BLaER1 treated with 17β-estradiol and CSF1 and Interleukin-3, amounts not matched to agents 10 nM and 100 nM (cell line): ENCODE data around the gene RAPSN.
"Not testable (repeated sequence)": the region's sequence is repeated elsewhere in the genome, so short reads cannot be mapped to it uniquely, and the experiment has no call there.

Experiments used
- H3K27ac ChIP-seq, 11 experiments: shearing (Covaris generic); formaldehyde crosslinking; 2 replicates each; pipeline ENCODE4 v1.8.1; 2022
- H3K27me3 ChIP-seq, 11 experiments: shearing (Covaris generic); formaldehyde crosslinking; 2 replicates each; pipeline ENCODE4 v1.8.1; 2022
- H3K36me3 ChIP-seq, 11 experiments: shearing (Covaris generic); formaldehyde crosslinking; 2 replicates each; pipeline ENCODE4 v1.8.1; 2022
- H3K4me1 ChIP-seq, 10 experiments: shearing (Covaris generic); formaldehyde crosslinking; 2 replicates each; pipeline ENCODE4 v1.8.1; 2022
- H3K4me2 ChIP-seq, 11 experiments: shearing (Covaris generic); formaldehyde crosslinking; 2 replicates each; pipeline ENCODE4 v1.8.1; 2022
- H3K4me3 ChIP-seq, 10 experiments: shearing (Covaris generic); formaldehyde crosslinking; 2 replicates each; pipeline ENCODE4 v1.8.1; 2022
- H3K9ac ChIP-seq, 11 experiments: shearing (Covaris generic); formaldehyde crosslinking; 2 replicates each; pipeline ENCODE4 v1.8.1; 2022
- H3K9me3 ChIP-seq, 11 experiments: shearing (Covaris generic); formaldehyde crosslinking; replicated peaks in 1 of 11; 2 replicates each; pipeline ENCODE4 v1.8.1; 2022
- H4K20me1 ChIP-seq, 11 experiments: shearing (Covaris generic); formaldehyde crosslinking; 2 replicates each; pipeline ENCODE4 v1.8.1; 2022
- Cebpa-rat ChIP-seq, 11 experiments: shearing (Covaris generic); IDR thresholded peaks; 2 replicates each; pipeline ENCODE4 v1.8.1; 2022

The RAPSN gene

DNA sequence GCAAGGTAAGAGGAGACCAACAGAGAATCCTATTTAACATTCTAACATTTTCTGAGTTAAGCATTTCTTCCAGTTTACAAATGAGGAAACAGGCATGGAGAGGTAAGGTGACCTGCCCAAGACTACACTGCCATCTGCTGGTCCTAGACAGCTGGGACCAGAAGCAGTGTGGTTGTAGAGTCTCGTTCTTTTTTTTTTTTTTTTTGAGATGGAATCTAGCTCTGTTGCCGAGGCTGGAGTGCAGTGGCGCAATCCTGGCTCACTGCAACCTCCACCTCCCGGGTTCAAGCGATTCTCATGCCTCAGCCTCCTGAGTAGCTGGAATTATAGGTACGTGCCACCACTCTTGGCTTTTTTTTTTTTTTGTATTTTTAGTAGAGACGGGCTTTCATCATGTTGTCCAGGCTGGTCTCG lies 5.3 kb upstream of the RAPSN start:
- H3K4me1 ChIP-seq, result peaks cover 0 to 16% (median 8%) of the 10 kb centered on the region in 10 experiments; a peak in 9 of 20 replicates
- not testable (repeated sequence) for H3K36me3 ChIP-seq, H4K20me1 ChIP-seq, H3K27ac ChIP-seq, H3K4me3 ChIP-seq, H3K27me3 ChIP-seq, H3K9me3 ChIP-seq
- peak overlapping the region in 2 of 11 experiments; percentile 14 to 15; a peak in 1 of 22 replicates for H3K9ac ChIP-seq
- peak overlapping the region in 4 of 11 experiments; percentile 4 to 21 (median 11); a peak in 3 of 22 replicates for H3K4me2 ChIP-seq
- peak in 4 of 11 experiments; percentile 27 to 56 (median 42); a peak in 3 of 22 replicates for TF ChIP-seq Cebpa-rat (IDR thresholded peaks at IDR 0.05)

DNA sequence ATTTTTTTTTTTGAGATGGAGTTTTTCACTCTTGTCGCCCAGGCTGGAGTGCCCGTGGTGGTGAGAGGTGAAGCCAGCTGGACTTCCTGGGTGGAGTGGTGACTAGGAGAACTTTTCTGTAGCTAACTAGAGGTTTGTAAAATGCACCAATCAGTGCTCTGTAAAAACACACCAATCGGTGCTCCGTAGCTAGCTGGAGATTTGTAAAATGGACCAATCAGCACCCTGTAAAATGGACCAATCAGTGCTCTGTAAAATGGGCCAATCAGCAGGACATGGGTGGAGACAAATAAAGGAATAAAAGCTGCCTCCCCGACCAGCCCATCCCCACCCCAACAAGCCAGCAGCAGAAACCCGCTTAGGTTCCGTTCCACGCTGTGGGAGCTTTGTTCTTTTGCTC lies 4.4 kb upstream of the RAPSN start:
- H3K27me3 ChIP-seq, result no peaks in the 10 kb centered on the region
- no peak overlapping the region for H3K27ac ChIP-seq
- no peak for TF ChIP-seq Cebpa-rat (IDR thresholded peaks at IDR 0.05)
- no peak overlapping the region for H3K4me2 ChIP-seq
- peaks cover 0 to under 1% (median 0%) of the 10 kb centered on the region in 11 experiments; a peak in 1 of 22 replicates for H3K36me3 ChIP-seq
- peaks cover 0 to 16% (median 8%) of the 10 kb centered on the region in 10 experiments; a peak in 9 of 20 replicates for H3K4me1 ChIP-seq
- 0 out of 22 replicates have a peak, but pooled peaks cover 0 to 2% (median 0%) of the 10 kb centered on the region in 11 experiments for H4K20me1 ChIP-seq
- no peak overlapping the region for H3K4me3 ChIP-seq
- H3K9me3 ChIP-seq, result peaks cover 0 to 5% (median 0%) of the 10 kb centered on the region in 11 experiments; a peak in 1 of 22 replicates
- no peak overlapping the region for H3K9ac ChIP-seq

- Histone ChIP-seq H3K27ac (no peak overlapping the region), H3K27me3 (no peaks in the 10 kb centered on the region), H4K20me1 (0 out of 22 replicates have a peak, but pooled peaks cover 0 to 2% (median 0%) of the 10 kb centered on the region in 11 experiments), H3K36me3 (no peaks in the 10 kb centered on the region; a peak in 1 of 22 replicates), H3K9ac (no peak overlapping the region), H3K4me2 (no peak overlapping the region), H3K9me3 (peaks cover 0 to 5% (median 0%) of the 10 kb centered on the region in 11 experiments; a peak in 1 of 22 replicates), H3K4me1 (peaks cover 0 to 16% (median 8%) of the 10 kb centered on the region in 10 experiments; a peak in 9 of 20 replicates), H3K4me3 (no peak overlapping the region)
- TF ChIP-seq Cebpa-rat (IDR thresholded peaks at IDR 0.05), result no peak
These were observed 3.1 kb upstream of the RAPSN start for GRCh38 chr11:47451990-47452389.

GRCh38 chr11:47451436-47451835 lies 2.5 kb upstream of the RAPSN start:
- no peak overlapping the region for H3K4me2 ChIP-seq
- 0 out of 22 replicates have a peak, but pooled peaks cover 0 to 2% (median 0%) of the 10 kb centered on the region in 11 experiments for H4K20me1 ChIP-seq
- H3K9me3 ChIP-seq, result peaks cover 0 to 5% (median 0%) of the 10 kb centered on the region in 11 experiments; a peak in 1 of 22 replicates
- no peaks in the 10 kb centered on the region for H3K27me3 ChIP-seq
- no peak overlapping the region for H3K27ac ChIP-seq
- no peak for TF ChIP-seq Cebpa-rat (IDR thresholded peaks at IDR 0.05)
- no peaks in the 10 kb centered on the region; a peak in 1 of 22 replicates for H3K36me3 ChIP-seq
- no peak overlapping the region for H3K4me3 ChIP-seq
- H3K4me1 ChIP-seq, result peaks cover 0 to 16% (median 8%) of the 10 kb centered on the region in 10 experiments; a peak in 9 of 20 replicates
- no peak overlapping the region for H3K9ac ChIP-seq

DNA sequence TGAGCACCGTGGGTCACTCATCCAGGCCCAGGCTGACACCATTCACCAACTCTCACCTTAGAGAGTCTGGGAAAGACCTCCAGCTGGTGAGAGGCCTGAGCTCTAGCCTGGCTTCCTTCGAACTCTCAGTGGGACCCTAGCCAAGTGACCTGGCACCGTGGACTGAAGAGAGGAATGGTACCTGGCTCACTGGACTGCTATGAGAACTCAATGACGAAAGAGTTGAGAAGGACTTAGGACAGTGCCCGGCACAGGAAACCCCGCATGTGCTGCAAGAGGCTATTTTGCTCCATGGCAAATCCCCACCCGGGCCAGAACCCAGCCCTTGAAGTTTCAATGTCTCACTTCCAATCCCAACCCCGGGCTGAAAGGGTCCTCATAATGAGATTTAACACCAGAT lies 605 bp upstream of the RAPSN start:
- Histone ChIP-seq H3K4me1 (peaks cover 0 to 7% (median 2%) of the 10 kb centered on the region in 10 experiments; a peak in 6 of 20 replicates), H3K9ac (no peak overlapping the region; a peak in 1 of 22 replicates), H3K9me3 (peaks cover 0 to 5% (median 0%) of the 10 kb centered on the region in 11 experiments; a peak in 1 of 22 replicates), H3K4me2 (no peak overlapping the region), H3K4me3 (no peak overlapping the region), H3K27ac (no peak overlapping the region), H4K20me1 (no peaks in the 10 kb centered on the region), H3K27me3 (no peaks in the 10 kb centered on the region), H3K36me3 (no peaks in the 10 kb centered on the region; a peak in 1 of 22 replicates)
- TF ChIP-seq Cebpa-rat (IDR thresholded peaks at IDR 0.05), result no peak

DNA sequence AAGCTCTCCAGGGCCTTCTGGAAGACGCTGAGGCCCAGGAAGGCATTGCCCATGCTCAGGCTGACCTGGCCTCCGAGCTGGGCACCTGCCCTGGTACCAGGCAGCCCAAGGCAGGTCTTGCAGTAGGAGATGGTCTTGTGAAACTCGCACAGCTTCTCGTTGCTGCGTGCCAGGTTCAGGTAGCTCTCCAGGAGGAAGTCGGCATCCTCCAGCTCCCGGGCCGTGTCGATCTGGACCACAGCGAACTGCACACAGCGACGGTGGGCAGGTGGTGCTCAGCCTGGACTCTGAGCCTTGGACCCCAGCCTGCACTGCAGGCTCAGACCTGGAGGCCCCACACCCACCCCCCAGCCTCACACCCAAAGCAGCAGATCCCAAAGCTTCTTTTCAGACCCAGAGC lies 1.0 kb downstream of the RAPSN start:
- Histone ChIP-seq H4K20me1 (no peaks in the 10 kb centered on the region; a peak in 1 of 22 replicates), H3K9me3 (no peaks in the 10 kb centered on the region), H3K36me3 (no peaks in the 10 kb centered on the region), H3K27me3 (no peaks in the 10 kb centered on the region), H3K4me1 (no peaks in the 10 kb centered on the region), H3K27ac (no peak overlapping the region), H3K4me2 (no peak overlapping the region), H3K9ac (no peak overlapping the region), H3K4me3 (no peak overlapping the region)
- TF ChIP-seq Cebpa-rat (IDR thresholded peaks at IDR 0.05), result no peak

- Histone ChIP-seq H3K9me3 (no peaks in the 10 kb centered on the region), H3K9ac (no peak overlapping the region), H3K4me2 (no peak overlapping the region), H3K27ac (no peak overlapping the region), H3K36me3 (no peaks in the 10 kb centered on the region), H3K4me1 (no peaks in the 10 kb centered on the region), H3K27me3 (no peaks in the 10 kb centered on the region), H3K4me3 (no peak overlapping the region), H4K20me1 (no peaks in the 10 kb centered on the region; a peak in 1 of 22 replicates)
- no peak for TF ChIP-seq Cebpa-rat (IDR thresholded peaks at IDR 0.05)
These were observed 2.1 kb downstream of the RAPSN start for GRCh38 chr11:47446833-47447232.

GRCh38 chr11:47445840-47446239 lies 3.1 kb downstream of the RAPSN start:
- H3K9ac ChIP-seq, result no peak overlapping the region
- no peaks in the 10 kb centered on the region for H3K36me3 ChIP-seq
- no peaks in the 10 kb centered on the region for H3K27me3 ChIP-seq
- H4K20me1 ChIP-seq, result no peaks in the 10 kb centered on the region; a peak in 1 of 22 replicates
- TF ChIP-seq Cebpa-rat (IDR thresholded peaks at IDR 0.05), result no peak
- H3K4me2 ChIP-seq, result no peak overlapping the region
- no peaks in the 10 kb centered on the region for H3K4me1 ChIP-seq
- no peak overlapping the region for H3K4me3 ChIP-seq
- no peaks in the 10 kb centered on the region for H3K9me3 ChIP-seq
- no peak overlapping the region for H3K27ac ChIP-seq

GRCh38 chr11:47443817-47444216 lies 5.1 kb downstream of the RAPSN start:
- Histone ChIP-seq H3K9ac (no peak overlapping the region), H3K4me2 (no peak overlapping the region), H3K27me3 (no peaks in the 10 kb centered on the region), H3K36me3 (no peaks in the 10 kb centered on the region), H3K4me3 (no peak overlapping the region), H3K4me1 (no peaks in the 10 kb centered on the region), H4K20me1 (no peaks in the 10 kb centered on the region; a peak in 1 of 22 replicates), H3K27ac (no peak overlapping the region), H3K9me3 (no peaks in the 10 kb centered on the region)
- TF ChIP-seq Cebpa-rat (IDR thresholded peaks at IDR 0.05), result no peak
